ENCODE data around the gene PIM1.

The PIM1 gene

DNA sequence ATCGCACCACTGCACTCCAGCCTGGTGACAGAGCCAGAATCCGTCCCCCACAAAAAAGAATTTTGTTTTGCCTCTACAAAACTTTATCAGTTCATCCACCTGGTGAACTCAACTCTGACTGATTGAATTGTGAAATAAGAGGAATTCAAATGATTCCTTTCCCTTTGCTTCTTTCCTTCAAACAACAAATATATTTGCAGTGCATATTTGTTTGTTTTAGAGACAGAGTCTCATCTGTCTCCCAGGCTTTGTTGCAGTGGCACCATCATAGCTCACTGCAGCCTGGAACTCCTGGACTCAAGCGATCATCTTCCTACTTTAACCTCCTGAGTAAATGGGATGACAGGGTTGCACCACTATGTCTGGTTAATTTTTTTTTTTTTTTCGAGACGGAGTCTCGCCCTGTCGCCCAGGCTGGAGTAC, 23.2 kb upstream of the PIM1 start:
- TF ChIP-seq ZNF274 (IDR thresholded peaks at IDR 0.05; ENCODE audit: low read depth, low read length), result no peak
- no peak overlapping the region for H3K4me3 ChIP-seq (ENCODE audit: low read length)

DNA sequence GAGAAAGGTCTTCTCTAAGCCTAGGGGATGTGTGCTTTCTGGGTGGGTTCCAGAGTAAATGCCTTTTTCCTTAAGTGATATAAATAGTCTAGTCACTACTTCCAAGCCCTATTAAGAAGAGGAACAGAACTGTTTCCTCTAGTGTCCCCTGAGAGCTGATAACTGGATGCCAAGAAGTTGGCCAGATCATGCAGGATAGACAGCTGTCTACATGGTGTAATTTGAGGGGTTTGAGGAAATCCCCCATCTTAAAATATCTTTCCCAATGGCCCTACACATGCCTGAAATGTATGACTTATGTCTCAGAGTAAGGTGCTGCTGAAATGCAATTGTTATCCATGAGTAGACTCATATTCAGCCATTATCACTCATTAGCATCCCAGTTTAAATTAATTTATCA, 20.2 kb upstream of the PIM1 start:
- no peak for TF ChIP-seq ZNF274 (IDR thresholded peaks at IDR 0.05; ENCODE audit: low read depth, low read length)
- H3K4me3 ChIP-seq (ENCODE audit: low read length), result no peak overlapping the region; the same call in 1 of the 2 replicates

DNA sequence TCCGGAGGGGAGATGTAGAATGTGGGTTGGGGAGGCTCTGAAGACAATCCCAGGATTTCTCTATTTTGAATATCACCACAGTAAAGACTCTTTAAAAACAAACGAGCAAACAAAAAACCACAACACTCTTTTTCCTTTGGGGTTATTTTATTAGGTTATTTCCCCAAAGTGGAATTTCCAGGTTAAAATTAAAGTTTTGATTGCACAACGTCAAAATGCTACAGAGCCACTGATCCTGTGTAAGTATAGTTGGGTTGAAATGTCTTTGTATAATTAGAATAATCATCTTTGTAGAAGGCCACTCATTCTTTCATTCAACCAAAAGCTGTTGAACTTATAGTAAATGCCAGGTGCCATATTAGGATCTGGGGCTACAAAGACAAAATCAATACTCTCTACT, 19.6 kb upstream of the PIM1 start:
- TF ChIP-seq ZNF274 (IDR thresholded peaks at IDR 0.05; ENCODE audit: low read depth, low read length), result no peak
- H3K4me3 ChIP-seq (ENCODE audit: low read length), result no peak overlapping the region; the same call in 1 of the 2 replicates

DNA sequence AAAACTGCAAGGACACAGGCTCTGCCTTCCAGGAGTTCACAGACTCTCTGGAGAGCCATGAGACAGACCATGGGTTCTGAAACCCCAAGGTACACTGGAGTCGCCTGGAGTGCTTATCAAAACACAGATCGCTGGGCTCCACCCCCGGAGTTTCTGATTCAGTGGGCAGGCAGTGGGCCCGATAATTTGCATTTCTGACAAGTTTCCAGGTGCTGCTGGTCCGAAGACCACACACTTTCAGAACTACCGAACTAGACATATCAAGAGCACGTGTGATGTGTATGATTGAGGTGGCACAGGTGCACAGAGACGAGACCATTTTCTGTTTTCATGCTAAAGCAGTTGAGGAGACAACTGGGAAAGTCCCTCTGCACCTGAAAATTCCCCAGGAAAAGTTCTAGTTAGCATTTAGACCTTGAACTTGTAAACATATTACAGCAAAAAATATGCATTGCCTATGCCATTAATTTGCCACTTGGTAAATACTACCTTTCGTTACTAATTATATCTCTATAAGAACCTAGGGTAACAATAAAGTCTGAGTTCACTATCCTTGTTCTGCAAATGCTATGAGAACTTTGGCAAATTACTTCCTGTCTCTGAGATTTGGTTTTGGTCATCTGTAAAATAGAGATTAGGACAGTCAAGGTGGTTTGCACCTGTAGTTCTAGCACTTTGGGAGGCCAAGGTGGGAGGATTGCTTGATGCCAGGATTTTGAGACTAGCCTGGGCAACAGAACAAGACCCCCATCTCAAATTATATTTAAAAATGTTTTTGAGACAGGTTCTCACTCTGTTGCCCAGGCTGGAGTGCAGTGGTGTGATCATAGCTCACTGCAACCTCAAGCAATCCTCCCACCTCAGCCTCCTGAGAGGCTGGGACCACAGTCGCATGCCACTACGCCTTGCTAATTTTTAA, 14.3 kb upstream of the PIM1 start:
- H3K4me3 ChIP-seq (ENCODE audit: low read length), result no peak overlapping the region; the same call in 1 of the 2 replicates

DNA sequence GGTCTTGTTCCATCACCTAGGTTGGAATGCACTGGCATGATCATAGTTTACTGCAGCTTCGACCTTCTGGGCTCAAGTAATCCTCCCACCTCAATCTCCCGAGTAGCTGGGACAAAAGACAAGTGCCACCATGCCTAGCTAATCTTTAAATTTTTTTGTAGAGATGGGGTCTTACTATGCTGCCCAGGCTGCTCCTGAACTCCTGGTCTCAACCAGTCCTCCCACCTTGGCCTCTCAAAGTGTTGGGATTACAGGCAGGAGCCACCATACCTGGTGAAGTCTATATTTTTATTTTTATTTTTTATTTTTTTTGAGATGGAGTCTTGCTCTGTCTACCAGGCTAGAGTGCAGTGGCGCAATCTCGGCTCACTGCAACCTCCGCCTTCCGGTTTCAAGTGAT, 11.4 kb upstream of the PIM1 start:
- TF ChIP-seq ZNF274 (IDR thresholded peaks at IDR 0.05; ENCODE audit: low read depth, low read length), result no peak
- no peak overlapping the region for H3K4me3 ChIP-seq (ENCODE audit: low read length)

More for the DNA sequence above, 14.3 kb upstream of the PIM1 start:
- no peak for TF ChIP-seq ZNF274 (IDR thresholded peaks at IDR 0.05; ENCODE audit: low read depth, low read length)

DNA sequence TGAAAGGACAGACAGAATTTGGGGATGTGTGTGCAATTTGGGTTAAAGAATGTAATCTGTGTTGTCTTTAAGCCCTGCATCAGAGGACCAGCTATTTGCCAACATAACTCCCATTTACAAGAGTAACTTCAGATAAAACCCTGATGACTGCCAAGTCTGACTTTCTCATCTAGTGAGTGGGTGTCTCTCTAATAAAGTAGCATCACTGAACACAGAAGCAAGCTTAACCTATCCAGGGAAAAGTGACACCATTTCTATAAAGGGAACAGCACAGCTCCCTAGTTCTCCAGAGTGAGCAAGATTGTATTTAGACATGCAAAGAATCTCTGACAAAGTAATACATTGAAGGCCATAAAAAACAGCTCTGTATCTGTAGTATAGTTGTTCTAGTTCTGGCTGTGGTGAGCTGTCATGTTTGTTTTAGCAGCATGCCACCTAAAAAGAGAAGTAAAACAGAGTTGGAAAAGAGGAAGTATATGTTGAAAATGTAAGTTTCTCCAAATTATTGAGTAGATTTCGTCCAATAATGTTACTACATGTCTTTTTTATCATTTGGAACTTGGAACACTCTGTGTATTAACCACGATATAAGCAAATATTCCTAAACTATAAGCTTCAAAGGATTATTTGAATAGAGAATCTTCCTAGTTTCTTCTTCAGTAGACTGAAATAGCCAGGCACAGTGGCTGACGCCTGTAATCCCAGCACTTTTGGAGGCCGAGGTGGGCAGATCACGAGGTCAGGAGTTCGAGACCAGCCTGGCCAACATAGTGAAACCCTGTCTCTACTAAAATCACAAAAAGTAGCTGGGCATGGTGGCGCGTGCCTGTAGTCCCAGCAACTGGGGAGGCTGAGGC, 8.8 kb upstream of the PIM1 start:
- no peak overlapping the region for H3K4me3 ChIP-seq (ENCODE audit: low read length)
- no peak for TF ChIP-seq ZNF274 (IDR thresholded peaks at IDR 0.05; ENCODE audit: low read depth, low read length)

DNA sequence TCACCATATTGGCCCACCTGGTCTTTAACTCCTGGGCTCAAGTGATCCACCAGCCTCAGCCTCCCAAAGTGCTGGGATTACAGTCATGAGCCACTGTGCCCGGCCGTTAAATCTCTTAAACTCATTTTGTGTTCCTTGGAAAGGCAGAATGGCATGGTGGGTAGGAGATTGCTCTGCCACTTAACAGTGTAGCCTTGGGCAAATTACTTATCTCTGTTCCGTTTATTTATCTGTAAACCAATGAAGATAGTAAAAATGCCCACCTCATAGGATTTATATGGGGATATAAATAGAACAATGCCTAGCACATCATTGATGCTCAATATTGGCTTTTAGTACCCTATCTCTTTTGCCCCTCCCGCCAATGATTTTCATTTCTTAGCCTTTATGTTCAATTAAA, 7.2 kb upstream of the PIM1 start:
- H3K4me3 ChIP-seq (ENCODE audit: low read length), result no peak overlapping the region
- no peak for TF ChIP-seq ZNF274 (IDR thresholded peaks at IDR 0.05; ENCODE audit: low read depth, low read length)

DNA sequence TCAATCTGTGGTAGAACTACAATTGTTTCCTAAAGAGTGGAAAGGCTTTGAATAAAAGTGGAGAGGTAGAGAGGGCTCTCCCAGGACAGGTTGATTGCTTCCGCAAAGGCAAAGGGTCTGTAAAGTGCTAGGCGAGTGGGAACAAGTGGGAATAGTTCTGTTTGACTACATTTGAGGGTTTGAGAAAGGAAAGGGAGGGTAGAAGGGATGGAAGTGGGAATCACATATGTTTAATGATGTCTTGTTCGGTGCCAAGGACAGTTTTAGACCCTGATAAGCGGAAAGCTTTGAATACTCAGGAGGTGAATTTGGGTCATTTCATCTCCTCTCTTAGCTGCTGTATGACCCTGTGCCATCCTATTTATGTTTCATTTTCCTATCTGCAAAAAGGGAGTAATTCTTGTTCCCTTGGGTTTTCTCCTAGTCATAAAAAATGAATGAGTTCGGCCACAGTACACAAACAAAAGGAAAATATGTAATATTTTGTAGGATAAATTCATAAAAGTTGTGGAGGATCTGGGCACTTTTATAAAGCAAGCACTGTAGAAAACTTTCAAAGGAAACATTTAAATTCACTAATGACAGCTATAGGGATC, 1.7 kb upstream of the PIM1 start:
- no peak overlapping the region for H3K4me3 ChIP-seq (ENCODE audit: low read length)
- TF ChIP-seq ZNF274 (IDR thresholded peaks at IDR 0.05; ENCODE audit: low read depth, low read length), result no peak

DNA sequence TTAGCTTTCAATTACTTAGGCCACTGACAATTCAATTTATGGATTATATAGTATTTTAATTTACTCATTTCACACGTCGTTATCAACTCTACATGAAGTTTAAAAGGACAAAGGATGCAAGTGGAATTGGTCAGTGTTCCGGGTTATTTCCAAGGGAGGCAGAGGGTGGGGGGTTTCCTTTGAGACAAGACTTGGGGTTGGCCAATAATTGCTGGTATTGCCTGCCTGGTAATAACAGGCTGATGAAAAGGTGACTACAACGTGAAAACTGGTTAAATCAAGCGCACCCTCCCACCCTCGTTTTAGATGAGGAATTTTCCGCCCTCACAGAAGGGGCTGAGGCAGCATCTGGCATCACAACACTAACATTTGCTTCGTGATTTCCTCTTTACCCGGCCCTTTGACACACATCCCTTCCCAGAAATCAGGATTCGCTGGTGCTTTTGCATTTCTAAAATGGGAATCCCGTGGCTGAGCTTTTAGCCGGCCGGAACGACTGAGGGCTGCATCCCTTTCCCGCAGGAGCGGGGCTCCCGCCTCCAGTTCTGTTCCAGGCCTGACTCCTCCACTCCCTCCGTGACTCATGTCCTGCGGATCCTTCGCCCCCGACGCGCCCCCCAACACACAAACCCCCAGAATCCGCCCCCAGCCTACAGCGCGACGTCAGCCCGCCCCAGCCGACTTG, 999 bp upstream of the PIM1 start:
- H3K4me3 ChIP-seq (ENCODE audit: low read length), result peak overlapping the region; percentile 61; the same call in 1 of the 2 replicates
- TF ChIP-seq ZNF274 (IDR thresholded peaks at IDR 0.05; ENCODE audit: low read depth, low read length), result no peak

DNA sequence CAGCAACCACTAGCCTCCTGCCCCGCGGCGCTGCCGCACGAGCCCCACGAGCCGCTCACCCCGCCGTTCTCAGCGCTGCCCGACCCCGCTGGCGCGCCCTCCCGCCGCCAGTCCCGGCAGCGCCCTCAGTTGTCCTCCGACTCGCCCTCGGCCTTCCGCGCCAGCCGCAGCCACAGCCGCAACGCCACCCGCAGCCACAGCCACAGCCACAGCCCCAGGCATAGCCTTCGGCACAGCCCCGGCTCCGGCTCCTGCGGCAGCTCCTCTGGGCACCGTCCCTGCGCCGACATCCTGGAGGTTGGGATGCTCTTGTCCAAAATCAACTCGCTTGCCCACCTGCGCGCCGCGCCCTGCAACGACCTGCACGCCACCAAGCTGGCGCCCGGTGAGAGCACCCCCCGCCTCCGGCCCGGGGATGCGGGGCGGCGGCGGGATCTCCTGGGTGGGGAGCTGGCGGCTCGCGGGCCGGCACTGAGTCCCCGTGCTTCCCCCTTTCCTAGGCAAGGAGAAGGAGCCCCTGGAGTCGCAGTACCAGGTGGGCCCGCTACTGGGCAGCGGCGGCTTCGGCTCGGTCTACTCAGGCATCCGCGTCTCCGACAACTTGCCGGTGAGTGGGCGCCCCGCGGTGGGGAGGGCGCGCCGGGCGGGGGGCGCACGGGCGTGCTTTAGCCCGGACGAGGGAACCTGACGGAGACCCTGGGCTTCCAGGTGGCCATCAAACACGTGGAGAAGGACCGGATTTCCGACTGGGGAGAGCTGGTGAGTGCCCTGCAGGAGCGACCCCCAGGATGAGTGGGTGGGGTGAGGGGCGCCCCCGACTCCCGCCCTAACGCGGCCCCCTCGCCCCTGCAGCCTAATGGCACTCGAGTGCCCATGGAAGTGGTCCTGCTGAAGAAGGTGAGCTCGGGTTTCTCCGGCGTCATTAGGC, 585 bp downstream of the PIM1 start:
- H3K4me3 ChIP-seq (ENCODE audit: low read length), result peak overlapping the region; percentile 96
- TF ChIP-seq ZNF274 (IDR thresholded peaks at IDR 0.05; ENCODE audit: low read depth, low read length), result no peak

DNA sequence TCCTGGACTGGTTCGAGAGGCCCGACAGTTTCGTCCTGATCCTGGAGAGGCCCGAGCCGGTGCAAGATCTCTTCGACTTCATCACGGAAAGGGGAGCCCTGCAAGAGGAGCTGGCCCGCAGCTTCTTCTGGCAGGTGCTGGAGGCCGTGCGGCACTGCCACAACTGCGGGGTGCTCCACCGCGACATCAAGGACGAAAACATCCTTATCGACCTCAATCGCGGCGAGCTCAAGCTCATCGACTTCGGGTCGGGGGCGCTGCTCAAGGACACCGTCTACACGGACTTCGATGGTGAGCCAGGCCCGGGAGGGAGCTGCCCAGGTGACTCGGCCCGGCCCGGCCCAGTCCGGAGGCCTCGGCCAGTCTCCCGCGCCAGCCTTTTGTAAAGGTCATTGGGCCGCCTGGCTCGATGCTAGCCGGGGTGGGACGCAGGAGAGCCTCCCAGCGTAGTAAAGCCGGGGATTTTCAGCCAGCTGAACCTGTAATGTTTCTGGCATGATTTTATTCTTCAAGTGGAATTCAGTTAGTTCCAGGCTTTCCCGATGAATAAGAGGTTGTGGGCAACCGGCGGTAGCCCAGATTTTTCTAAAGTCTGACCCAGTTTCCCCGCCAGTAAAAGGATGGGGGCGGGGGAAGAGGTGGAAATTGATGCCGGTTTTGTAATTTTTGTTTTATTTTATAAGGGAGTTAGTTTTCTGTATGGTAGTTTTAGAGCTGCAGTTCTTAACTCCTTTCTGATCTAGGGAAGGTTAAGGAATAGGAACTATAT, 1.4 kb downstream of the PIM1 start:
- peak overlapping the region; percentile 96 for H3K4me3 ChIP-seq (ENCODE audit: low read length)
- no peak for TF ChIP-seq ZNF274 (IDR thresholded peaks at IDR 0.05; ENCODE audit: low read depth, low read length)

Data from GM08714 (cell line).